A673 (cell line): ENCODE measurements around the gene MAP3K6.

Experiments
- EZH2 ChIP-seq: fragments of 200-600 bp; sonication (generic); IDR thresholded peaks from 2 replicates; pipeline ENCODE4 v1.6.1; 2017; ENCODE audit warnings: borderline replicate concordance, low read depth, mild to moderate bottlenecking, mixed read lengths, antibody characterized with exemption, low read length; ENCODE audit not compliant: poor library complexity, severe bottlenecking
- TF ChIP-seq, protein P1 (sequence below): fragments of 300-800, 200-600 bp; sonication (generic); conservative IDR thresholded peaks from 2 replicates; pipeline ENCODE4 v1.5.1; 2017; ENCODE audit warnings: low read depth, mild to moderate bottlenecking, antibody characterized with exemption, low read length, moderate library complexity, mixed read lengths

DNA sequence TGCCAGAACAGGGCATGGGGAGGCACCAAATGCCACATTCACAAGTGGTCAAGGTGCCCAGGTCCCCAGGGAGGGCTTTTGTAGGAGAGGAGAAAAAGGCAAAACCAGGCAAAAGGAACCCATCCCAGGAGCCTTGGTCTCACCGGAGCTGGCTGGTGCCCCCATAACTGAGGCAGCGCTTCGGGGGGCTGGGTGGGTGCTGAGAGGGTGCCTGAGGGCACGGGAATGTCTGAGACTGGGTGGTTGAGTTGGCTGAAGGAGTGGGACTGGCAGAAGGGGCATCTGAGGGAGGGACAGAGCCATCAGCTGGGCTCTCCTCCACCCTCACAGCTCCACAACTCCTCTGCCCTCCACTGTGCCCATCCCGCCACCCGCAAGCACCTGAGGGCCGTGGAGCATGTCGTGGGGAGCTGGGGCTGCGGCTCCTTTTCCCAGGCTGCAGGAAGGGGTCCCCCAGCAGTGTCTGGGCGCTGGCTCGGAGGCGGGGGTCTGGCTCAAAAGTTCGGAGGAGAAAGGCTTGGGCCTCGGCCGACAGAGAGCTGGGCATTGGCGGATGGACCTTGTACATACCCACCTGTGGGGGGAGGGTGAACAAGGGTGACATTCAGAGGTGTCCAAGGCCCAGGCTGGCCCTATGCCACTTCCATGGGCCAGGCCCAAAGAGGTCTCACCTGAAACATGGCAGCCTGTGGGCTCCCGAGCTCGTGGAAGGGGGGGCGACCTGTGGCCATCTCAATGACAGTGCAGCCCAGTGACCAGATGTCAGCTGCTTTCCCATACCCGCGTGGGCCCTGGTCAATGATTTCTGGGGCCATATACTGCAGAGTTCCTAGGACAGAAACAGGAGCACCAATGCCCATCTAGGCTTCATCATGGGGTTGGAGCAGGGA, 8.5 kb downstream of the MAP3K6 start:
- TF ChIP-seq, protein P1, sequence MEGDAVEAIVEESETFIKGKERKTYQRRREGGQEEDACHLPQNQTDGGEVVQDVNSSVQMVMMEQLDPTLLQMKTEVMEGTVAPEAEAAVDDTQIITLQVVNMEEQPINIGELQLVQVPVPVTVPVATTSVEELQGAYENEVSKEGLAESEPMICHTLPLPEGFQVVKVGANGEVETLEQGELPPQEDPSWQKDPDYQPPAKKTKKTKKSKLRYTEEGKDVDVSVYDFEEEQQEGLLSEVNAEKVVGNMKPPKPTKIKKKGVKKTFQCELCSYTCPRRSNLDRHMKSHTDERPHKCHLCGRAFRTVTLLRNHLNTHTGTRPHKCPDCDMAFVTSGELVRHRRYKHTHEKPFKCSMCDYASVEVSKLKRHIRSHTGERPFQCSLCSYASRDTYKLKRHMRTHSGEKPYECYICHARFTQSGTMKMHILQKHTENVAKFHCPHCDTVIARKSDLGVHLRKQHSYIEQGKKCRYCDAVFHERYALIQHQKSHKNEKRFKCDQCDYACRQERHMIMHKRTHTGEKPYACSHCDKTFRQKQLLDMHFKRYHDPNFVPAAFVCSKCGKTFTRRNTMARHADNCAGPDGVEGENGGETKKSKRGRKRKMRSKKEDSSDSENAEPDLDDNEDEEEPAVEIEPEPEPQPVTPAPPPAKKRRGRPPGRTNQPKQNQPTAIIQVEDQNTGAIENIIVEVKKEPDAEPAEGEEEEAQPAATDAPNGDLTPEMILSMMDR, result no peak
- no peak for TF ChIP-seq EZH2
